Kidney (tissue), 14 donors: ENCODE data around the gene SYT9. TPM values are rescaled to one million over a fixed set of nuclear protein-coding genes. Genes with fewer than 3 reads are reported as not detected.

Source experiments
- DNase-seq, 5 donors: peaks; one replicate each; pipeline ENCODE4 v3.0.0-alpha.2; 2013 to 2020
- FAIRE-seq: peaks from 2 replicates; lab custom pipeline; 2012; peaks lifted over from hg19 to GRCh38; lab: Jason Lieb, UNC
- H3K27ac ChIP-seq, 2 donors: one replicate each; pipeline ENCODE4 v1.7.0; 2013; ENCODE audit warnings: low read depth in 2 of 2, low read length in 2 of 2, inconsistent platforms in 1 of 2
- H3K27me3 ChIP-seq: one replicate; pipeline ENCODE4 v1.7.1; 2013; ENCODE audit warnings: low read length, inconsistent platforms; ENCODE audit not compliant: control insufficient read depth, insufficient read depth
- H3K36me3 ChIP-seq, 3 donors: one replicate each; pipeline versions ENCODE4 v1.7.0 to v1.7.1; 2013; ENCODE audit warnings: low read length in 3 of 3, control low read depth in 1 of 3, inconsistent platforms in 1 of 3; ENCODE audit not compliant: insufficient read depth in 3 of 3, control insufficient read depth in 2 of 3
- H3K4me1 ChIP-seq, 3 donors: one replicate each; pipeline versions ENCODE4 v1.7.0 to v1.7.1; 2013; ENCODE audit warnings: low read length in 3 of 3, inconsistent platforms in 1 of 3, low read depth in 1 of 3; ENCODE audit not compliant: control insufficient read depth in 2 of 3, insufficient read depth in 2 of 3
- H3K4me3 ChIP-seq, 3 donors: one replicate each; pipeline versions ENCODE4 v1.7.0 to v1.8.1; 2013; ENCODE audit warnings: low read length in 3 of 3, control low read depth in 1 of 3, inconsistent platforms in 1 of 3
- H3K9ac ChIP-seq, 3 donors: one replicate each; pipeline versions ENCODE4 v1.7.0 to v1.7.1; 2013; ENCODE audit warnings: low read length in 3 of 3, control low read depth in 1 of 3, inconsistent platforms in 1 of 3
- H3K9me3 ChIP-seq, 3 donors: one replicate each; pipeline versions ENCODE4 v1.7.0 to v1.7.1; 2013; ENCODE audit warnings: low read length in 3 of 3, control low read depth in 1 of 3, inconsistent platforms in 1 of 3; ENCODE audit not compliant: control insufficient read depth in 2 of 3, insufficient read depth in 1 of 3
- intact Hi-C: fragments of 100-400 bp; cut with DNase I; formaldehyde crosslinking; loops from one replicate; pipeline ENCODE4 v1.11.1; 2022
- polyA plus RNA-seq: library from polyadenylated mRNA; stranded (reverse); fragments of 350-450 nt; fragmentation: Illumina TruSeq; extraction: RNeasy Lipid Tissue Mini Kit (QIAGEN cat#74804); gene quantifications from one replicate; pipeline ENCODE4 v1.2.3, GENCODE V29; 2014; ENCODE audit warnings: low read depth, low replicate concordance; ENCODE audit not compliant: insufficient read depth
- total RNA-seq: library from RNA; stranded (reverse); fragmentation: NEBNext Ultra II Directional; extraction: Animal tissue kit (Norgen Biotek cat#: 25700); gene quantifications from one replicate; pipeline ENCODE4 v1.2.1, GENCODE V29; 2021
- TF ChIP-seq, protein P1 (sequence below): IDR thresholded peaks from 3 replicates; pipeline ENCODE4 v1.5.1; 2012; ENCODE audit warnings: mild to moderate bottlenecking, moderate library complexity, borderline replicate concordance; ENCODE audit not compliant: insufficient read depth; ENCODE audit errors: extremely low read depth
- donor health status: control.
- donor health status: control.
- donor health status: control.
- donor health status: control.
- donor health status: control.
- donor health status: DM: yes; HTN: yes; CAD: no.
- donor health status: Normal renal cell carcinoma (clear cell type).

SYT9 gene
- total and polyA plus RNA-seq, 2 donors from 2014 or later, result 1.5 to 2.7 TPM

DNA sequence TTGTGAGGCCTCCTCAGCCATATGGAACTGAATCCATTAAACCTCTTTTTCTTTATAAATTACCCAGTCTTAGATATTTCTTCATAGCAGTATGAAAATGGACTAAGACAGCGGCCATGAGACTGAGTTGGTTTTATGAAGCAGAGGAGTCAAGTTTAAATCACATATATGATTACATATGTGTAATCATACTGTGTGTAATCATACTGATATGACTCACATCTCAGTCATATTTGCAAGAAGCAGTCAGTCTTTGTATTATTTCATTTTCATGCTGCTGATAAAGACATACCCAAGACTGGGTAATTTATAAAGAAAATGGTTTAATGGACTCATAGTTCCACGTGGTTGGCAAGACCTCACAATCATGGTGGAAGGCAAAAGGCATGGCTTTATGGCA is 89.8 kb downstream of the SYT9 start:
- H3K27ac ChIP-seq, result no peak overlapping the region
- intact Hi-C loops, result no loop called here
- H3K4me3 ChIP-seq, result no peak overlapping the region
- no peaks in the 10 kb centered on the region for H3K36me3 ChIP-seq
- no peak overlapping the region for H3K9ac ChIP-seq
- no peaks in the 10 kb centered on the region for H3K4me1 ChIP-seq
- no peaks in the 10 kb centered on the region for H3K27me3 ChIP-seq
- no peak for FAIRE-seq
- DNase-seq, result no peak
- TF ChIP-seq, protein P1, sequence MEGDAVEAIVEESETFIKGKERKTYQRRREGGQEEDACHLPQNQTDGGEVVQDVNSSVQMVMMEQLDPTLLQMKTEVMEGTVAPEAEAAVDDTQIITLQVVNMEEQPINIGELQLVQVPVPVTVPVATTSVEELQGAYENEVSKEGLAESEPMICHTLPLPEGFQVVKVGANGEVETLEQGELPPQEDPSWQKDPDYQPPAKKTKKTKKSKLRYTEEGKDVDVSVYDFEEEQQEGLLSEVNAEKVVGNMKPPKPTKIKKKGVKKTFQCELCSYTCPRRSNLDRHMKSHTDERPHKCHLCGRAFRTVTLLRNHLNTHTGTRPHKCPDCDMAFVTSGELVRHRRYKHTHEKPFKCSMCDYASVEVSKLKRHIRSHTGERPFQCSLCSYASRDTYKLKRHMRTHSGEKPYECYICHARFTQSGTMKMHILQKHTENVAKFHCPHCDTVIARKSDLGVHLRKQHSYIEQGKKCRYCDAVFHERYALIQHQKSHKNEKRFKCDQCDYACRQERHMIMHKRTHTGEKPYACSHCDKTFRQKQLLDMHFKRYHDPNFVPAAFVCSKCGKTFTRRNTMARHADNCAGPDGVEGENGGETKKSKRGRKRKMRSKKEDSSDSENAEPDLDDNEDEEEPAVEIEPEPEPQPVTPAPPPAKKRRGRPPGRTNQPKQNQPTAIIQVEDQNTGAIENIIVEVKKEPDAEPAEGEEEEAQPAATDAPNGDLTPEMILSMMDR, result no peak
- no peaks in the 10 kb centered on the region for H3K9me3 ChIP-seq

DNA sequence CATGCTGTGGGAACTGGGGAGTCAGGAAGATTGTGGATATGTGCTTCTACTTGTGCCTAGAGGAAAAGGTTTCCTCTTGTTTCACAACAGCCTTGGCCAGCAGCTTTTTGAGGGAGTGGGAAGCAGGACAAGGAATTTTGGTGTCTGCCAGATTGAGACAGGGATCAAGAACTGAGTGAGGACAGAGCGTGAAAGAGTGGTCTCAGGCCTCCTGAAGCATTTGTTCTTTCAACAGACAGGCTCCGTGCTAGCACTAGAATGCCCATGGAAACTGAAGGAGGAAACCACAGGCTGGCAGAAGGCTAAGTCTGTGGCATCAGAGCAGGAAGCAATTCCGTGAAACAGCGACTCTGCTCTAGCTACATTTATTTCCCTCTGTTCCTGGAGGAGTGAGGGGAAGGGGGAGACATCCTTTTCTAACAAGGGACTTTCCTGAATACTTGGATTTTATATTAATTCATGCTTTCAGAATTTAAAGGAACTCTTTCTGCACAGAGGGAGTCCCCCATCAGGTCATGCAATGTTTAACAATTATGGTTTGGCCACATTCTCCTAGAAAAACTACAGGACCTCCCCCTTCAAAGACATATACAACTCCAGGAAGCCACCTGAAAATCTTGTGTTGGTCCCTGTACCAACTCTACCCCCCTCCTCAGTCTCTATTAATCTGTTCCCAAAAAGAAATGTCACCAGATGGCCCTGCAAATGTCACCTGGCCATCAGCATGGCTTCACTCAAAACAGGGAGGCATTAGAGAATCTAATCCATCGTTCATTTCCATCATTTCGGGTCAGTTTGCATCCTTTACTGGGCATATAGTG is 96.1 kb downstream of the SYT9 start:
- Histone ChIP-seq H3K4me1 (peaks cover 0 to 3% (median 0%) of the 10 kb centered on the region in 3 donors), H3K27ac (no peak overlapping the region), H3K4me3 (no peak overlapping the region), H3K27me3 (no peaks in the 10 kb centered on the region), H3K9ac (no peak overlapping the region), H3K36me3 (no peaks in the 10 kb centered on the region), H3K9me3 (no peaks in the 10 kb centered on the region)
- FAIRE-seq (no peak), DNase-seq (no peak)
- intact Hi-C loops, result no loop called here
- TF ChIP-seq, protein P1, result no peak

DNA sequence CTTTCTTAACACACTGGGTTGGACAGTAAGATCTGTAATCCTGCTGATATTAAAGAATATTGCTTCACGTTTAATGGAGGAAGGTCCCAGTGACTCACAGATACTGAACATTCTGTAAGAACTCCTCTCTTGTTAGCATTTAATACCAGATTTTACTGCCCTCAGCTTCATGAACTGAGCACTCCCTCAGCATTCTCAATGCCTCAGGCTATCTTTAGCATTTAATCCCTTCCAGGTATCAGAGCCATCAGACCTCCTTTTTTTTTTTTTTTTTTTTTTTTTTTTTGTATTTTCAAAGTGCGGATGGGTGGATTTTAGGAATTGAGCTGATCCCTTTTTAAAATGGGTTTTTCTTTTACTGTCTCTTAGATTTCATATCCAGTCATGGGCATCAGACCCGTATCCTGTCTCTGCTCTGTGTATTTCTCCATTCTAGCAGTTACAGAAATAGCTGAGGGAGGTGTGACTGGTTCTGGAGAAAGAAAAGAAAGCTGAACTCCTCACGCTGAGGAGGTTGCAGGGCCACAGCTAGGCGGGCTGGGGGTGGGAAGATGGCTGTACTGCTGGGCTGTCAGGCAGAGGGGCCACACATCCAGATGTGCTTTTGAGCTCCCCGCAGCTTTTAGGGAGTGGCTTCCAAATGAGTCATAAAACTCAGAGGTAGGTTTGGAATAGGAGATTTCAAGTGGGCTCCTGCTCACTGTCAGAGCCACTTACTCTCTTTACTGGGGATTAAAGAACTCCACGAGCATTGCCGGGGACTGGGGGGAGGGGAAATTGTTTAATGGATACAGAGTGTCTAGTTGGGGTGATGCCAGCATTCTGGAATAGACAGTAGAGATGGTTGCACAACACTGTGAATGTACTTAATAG is 97.0 kb downstream of the SYT9 start:
- no peaks in the 10 kb centered on the region for H3K36me3 ChIP-seq
- no peak for FAIRE-seq
- no peaks in the 10 kb centered on the region for H3K9me3 ChIP-seq
- H3K4me1 ChIP-seq, result peaks cover 0 to 3% (median 0%) of the 10 kb centered on the region in 3 donors
- peak in 2 of 5 donors; percentile 3 to 38 for DNase-seq
- TF ChIP-seq, protein P1, result no peak
- H3K27ac ChIP-seq, result no peak overlapping the region
- no peak overlapping the region for H3K4me3 ChIP-seq
- intact Hi-C loops, result no loop called here
- H3K9ac ChIP-seq, result no peak overlapping the region
- no peaks in the 10 kb centered on the region for H3K27me3 ChIP-seq
